HG02884 (cell line): Measurements from ENCODE around the gene RTEL1.
"Not testable (repeated sequence)": the region's sequence is repeated elsewhere in the genome, so short reads cannot be mapped to it uniquely, and the experiment has no call there.

Experiments
- ATAC-seq: cut with Tn5 transposase; IDR thresholded peaks from one replicate; pipeline ENCODE4 v1.9.1; 2021; ENCODE audit warnings: mild to moderate bottlenecking, moderate library complexity; ENCODE audit not compliant: unreplicated experiment

Gene RTEL1

DNA sequence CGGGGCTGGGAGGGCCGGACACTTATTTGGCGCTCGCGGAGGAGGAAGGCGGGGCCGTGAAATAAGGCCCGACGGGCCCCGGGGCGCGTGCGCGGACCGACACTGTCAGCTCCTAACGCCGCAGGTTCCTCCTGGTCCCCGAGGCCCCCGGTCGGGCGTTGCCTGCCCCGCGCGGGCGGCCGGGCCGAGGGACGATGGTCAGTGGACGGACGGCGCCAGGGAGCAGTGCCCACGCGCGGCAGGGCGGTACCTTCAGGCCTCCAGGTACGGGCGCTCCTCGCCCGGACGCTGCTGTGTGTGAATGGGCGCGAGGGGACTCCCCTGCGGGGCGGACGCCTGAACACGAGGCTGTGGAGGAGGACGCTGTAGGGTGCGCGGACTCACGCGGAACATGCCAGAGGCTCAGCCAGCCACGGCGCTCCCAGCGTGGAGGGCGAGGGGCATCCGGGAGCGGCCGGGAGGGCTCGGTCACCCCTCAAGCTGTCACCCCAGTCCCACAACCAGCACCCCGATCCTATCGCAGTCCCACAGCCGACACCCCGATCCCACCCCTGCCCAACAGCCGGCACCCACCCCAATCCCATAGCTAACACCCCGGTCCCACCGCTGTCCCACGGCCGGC lies 30.9 kb upstream of the RTEL1 start:
- peak; percentile 70 for ATAC-seq

DNA sequence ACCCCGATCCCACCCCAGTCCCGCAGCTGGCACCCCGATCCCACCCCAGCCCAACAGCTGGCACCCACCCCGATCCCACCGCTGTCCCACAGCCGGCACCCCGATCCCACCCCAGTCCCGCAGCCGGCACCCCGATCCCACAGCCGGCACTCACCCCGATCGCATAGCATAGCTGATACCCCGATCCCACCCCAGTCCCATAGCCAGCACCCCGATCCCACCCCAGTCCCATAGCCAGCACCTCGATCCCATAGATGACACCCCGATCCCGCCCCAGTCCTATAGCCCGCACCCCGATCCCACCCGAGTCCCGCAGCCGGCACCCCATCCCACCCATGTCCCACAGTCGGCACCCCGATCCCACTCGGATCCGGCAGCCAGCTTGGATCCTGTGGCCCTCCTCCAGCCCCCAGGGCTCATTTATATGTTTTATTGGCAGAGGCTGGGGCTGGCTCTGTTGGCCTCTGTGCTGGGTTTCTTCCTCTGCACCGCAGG lies 30.3 kb upstream of the RTEL1 start:
- ATAC-seq = no peak

- no peak for ATAC-seq
Observed at GRCh38 chr20:63628246-63628975, 29.7 kb upstream of the RTEL1 start.

DNA sequence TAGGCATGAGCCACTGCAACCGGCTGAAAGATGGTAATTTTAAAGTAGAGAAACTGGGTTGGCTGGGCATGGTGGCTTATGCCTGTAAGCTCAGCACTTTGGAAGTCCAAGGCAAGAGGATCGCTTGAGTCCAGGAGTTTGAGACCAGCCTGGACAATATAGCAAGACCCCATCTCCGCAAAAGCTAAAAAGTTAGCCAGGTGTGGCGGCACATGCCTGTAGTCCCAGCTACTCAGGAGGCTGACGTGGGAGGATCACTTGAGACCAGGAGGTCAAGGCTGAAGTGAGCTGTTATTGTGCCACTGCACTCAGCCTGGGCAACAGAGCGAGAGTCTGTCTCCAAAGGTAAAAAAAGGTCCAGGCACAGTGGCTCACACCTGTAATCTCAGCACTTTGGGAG lies 27.2 kb upstream of the RTEL1 start:
- not testable (repeated sequence) for ATAC-seq

GRCh38 chr20:63631426-63631825 lies 26.7 kb upstream of the RTEL1 start:
- not testable (repeated sequence) for ATAC-seq

DNA sequence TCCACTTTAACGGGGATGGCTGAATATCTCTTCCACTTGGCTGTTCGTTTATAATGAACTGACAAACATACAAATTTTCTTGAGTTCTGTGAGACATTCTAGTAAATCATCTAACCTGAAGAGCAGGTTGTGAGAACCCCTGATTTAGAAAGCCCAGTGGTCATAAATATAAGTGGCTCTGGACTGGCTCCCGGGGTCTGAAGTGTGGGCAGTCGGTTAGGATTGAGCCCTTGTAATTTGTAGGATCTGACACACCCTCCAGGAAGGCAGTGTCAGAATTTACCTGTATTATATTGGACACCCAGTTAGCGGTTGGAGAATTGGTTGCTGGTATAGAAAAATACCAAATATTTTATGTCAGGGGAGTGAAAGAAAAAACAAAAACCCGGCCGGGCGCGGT lies 24.4 kb upstream of the RTEL1 start:
- ATAC-seq = no peak

DNA sequence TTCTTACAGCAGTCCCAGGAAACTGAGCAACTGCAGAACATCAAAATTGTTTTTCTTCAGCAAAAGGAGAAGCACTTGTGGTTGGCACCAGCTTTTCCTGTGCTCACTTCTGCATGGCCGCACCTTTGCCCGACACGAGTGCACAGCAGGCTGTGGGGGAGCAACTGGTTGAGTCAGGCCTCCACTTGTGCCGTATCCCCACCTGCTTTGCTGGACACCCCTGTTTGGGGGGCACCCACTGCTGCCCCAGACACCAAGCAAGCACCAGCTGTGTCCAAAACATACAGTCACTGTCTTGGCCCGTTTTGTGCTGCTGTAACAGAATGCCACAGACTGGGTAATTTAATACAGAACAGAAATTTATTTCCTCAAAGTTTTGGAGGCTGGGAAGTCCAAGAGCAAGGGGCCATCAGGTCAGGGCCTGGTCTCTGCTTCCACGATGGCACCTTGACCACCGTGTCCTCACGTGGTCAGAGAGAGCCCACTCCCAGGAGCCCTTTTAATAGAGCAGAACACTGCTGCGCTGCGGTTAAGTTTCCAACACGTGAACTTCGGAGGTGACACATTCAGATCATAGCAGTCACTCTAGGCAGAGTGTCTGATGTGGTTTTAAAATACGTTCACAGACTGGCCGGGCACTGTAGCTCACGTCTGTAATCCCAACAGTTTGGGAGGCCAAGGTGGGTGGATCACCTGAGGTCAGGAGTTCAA lies 22.5 kb upstream of the RTEL1 start:
- no peak for ATAC-seq

GRCh38 chr20:63636752-63637628 lies 21.1 kb upstream of the RTEL1 start:
- no peak for ATAC-seq

GRCh38 chr20:63639093-63639975 lies 18.8 kb upstream of the RTEL1 start:
- no peak for ATAC-seq

- no peak for ATAC-seq
Observed at GRCh38 chr20:63640086-63640485, 18.0 kb upstream of the RTEL1 start.

DNA sequence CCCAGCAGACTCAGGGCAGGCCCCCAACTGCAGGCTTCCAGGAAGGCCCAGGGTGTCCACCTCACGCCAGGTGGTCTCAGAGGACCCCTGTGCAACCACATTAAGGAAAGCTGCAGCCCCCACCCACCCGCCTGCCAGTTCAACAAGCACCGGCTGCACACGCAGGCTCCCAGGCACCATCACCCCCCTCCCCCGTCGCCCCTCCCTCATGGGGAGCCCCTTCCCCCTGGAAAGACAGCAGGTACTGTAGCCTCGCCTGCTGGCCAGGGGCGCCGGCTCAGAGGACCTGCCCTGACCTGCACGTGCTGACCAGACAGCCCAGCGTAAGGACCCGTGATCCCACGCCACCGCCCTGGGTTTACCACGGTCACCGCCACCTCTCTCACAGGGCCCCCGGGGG lies 17.4 kb upstream of the RTEL1 start:
- ATAC-seq = not testable (repeated sequence)

GRCh38 chr20:63641146-63641791 lies 16.8 kb upstream of the RTEL1 start:
- peak; percentile 16 for ATAC-seq

DNA sequence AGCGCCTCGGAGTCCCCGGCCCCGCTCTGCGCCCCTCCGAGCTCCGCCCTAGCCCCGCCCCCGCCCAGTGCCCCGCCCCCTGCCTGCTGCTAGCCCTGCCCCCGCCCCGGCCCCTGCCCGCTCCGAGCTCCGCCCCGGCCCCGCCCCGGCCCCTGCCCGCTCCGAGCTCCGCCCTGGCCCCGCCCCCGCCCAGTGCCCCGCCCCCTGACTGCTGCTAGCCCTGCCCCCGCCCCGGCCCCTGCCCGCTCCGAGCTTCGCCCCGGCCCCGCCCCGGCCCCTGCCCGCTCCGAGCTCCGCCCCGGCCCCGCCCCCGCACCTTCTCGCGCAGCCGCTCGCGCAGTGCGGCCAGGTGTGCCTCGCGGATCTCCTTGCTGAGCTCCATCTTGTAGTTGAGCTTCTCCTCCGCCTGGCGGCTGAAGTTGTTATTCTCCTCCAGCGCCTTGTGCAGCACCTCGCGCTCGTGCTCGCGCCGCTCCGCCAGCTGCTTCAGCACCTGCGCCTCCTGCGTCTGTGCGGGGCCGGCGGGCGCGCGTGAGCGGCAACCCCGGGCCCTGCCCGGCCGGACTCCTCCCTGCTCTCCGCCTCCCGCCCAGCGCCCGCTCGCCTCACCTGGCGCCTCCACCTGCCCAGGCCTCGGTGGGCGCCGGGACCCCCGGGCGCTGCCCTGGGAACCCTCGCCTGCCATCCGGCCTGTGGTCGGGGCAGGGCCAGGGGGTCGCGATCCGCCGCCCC lies 16.2 kb upstream of the RTEL1 start:
- ATAC-seq = peak; percentile 54

- no peak for ATAC-seq
Observed at GRCh38 chr20:63642527-63643247, 15.4 kb upstream of the RTEL1 start.

GRCh38 chr20:63643499-63643898 lies 14.6 kb upstream of the RTEL1 start:
- ATAC-seq = no peak

- ATAC-seq = no peak
Observed at GRCh38 chr20:63643946-63644345, 14.2 kb upstream of the RTEL1 start.

- no peak for ATAC-seq
Observed at GRCh38 chr20:63645218-63645617, 12.9 kb upstream of the RTEL1 start.

DNA sequence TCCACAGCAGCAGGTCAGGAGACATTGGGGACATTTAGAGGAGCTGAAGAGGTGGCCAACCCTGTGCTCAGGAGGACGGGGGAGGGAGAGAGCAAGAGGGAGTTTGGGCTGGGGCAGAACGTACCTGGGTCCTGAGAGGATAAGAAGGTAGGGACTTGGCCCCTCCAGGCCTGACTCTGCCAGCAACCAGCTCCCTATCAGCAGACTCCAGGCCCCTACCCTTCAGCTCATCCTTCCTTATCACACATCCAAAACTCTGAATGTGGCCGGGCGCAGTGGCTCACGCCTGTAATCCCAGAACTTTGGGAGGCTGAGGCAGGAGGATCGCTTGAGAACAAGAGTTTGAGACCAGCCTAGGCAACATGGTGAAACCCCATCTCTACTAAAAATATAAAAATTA lies 9.9 kb upstream of the RTEL1 start:
- no peak for ATAC-seq
